Activated effector memory CD4-positive, alpha-beta T cell treated with Interleukin-2 at 50 U/mL for 16 hours (primary cell): ENCODE measurements around the gene PIK3R4.

Experiments used
- DNase-seq: peaks from one replicate; pipeline ENCODE4 v3.0.0-alpha.2; 2020

The PIK3R4 gene

GRCh38 chr3:130739848-130740247 is 6.8 kb downstream of the PIK3R4 start:
- DNase-seq, result no peak

- DNase-seq, result no peak
Observed at GRCh38 chr3:130738241-130738640, 8.4 kb downstream of the PIK3R4 start.

- DNase-seq, result no peak
Observed at GRCh38 chr3:130737622-130738021, 9.0 kb downstream of the PIK3R4 start.

GRCh38 chr3:130733236-130733875 is 13.3 kb downstream of the PIK3R4 start:
- DNase-seq, result no peak

- DNase-seq, result no peak
Observed at GRCh38 chr3:130732501-130732900, 14.1 kb downstream of the PIK3R4 start.

- no peak for DNase-seq
Observed at GRCh38 chr3:130731817-130732216, 14.8 kb downstream of the PIK3R4 start.

- DNase-seq, result no peak
Observed at GRCh38 chr3:130729154-130729553, 17.5 kb downstream of the PIK3R4 start.

- DNase-seq, result no peak
Observed at GRCh38 chr3:130728037-130728436, 18.6 kb downstream of the PIK3R4 start.

- DNase-seq, result no peak
Observed at GRCh38 chr3:130725746-130726145, 20.9 kb downstream of the PIK3R4 start.

GRCh38 chr3:130715616-130716015 is 31.0 kb downstream of the PIK3R4 start:
- DNase-seq, result no peak

GRCh38 chr3:130712718-130713423 is 33.8 kb downstream of the PIK3R4 start:
- no peak for DNase-seq

- no peak for DNase-seq
Observed at GRCh38 chr3:130711565-130712324, 34.9 kb downstream of the PIK3R4 start.

- no peak for DNase-seq
Observed at GRCh38 chr3:130709671-130710070, 37.0 kb downstream of the PIK3R4 start.

GRCh38 chr3:130707902-130708601 is 38.6 kb downstream of the PIK3R4 start:
- no peak for DNase-seq

- DNase-seq, result no peak
Observed at GRCh38 chr3:130705501-130705900, 41.1 kb downstream of the PIK3R4 start.

- no peak for DNase-seq
Observed at GRCh38 chr3:130702985-130703384, 43.6 kb downstream of the PIK3R4 start.

GRCh38 chr3:130700541-130700940 is 46.1 kb downstream of the PIK3R4 start:
- DNase-seq, result no peak

GRCh38 chr3:130699765-130700164 is 46.9 kb downstream of the PIK3R4 start:
- DNase-seq, result no peak

- DNase-seq, result no peak
Observed at GRCh38 chr3:130693314-130693713, 53.3 kb downstream of the PIK3R4 start.

GRCh38 chr3:130692455-130692854 is 54.2 kb downstream of the PIK3R4 start:
- no peak for DNase-seq

GRCh38 chr3:130688697-130689470 is 57.7 kb downstream of the PIK3R4 start:
- no peak for DNase-seq

- DNase-seq, result no peak
Observed at GRCh38 chr3:130688015-130688688, 58.5 kb downstream of the PIK3R4 start.
